ENCODE data around the gene VWA1.

The VWA1 gene

GRCh38 chr1:1489231-1489630 is 53.7 kb downstream of the VWA1 start:
- no peak for DNase-seq

GRCh38 chr1:1489861-1490260 is 54.4 kb downstream of the VWA1 start:
- no peak for DNase-seq

- no peak for DNase-seq
These were observed 55.2 kb downstream of the VWA1 start for GRCh38 chr1:1490633-1491230.

- no peak for DNase-seq
These were observed 56.1 kb downstream of the VWA1 start for GRCh38 chr1:1491601-1492000.

Data from left hindlimb (tissue), 1 donor.